Measurements from ENCODE around the gene ACSS3.

ACSS3 gene

GRCh38 chr12:81303935-81304334 is 226.1 kb downstream of the ACSS3 start:
- FAIRE-seq: no peak
